Pons (tissue), 1 donor: ENCODE results near the gene CSNK1E.

Experiments used
- DNase-seq: peaks from one replicate; pipeline ENCODE4 v3.0.0-alpha.2; 2016; ENCODE audit warnings: low spot score

CSNK1E gene

GRCh38 chr22:38273135-38273826 is 44.0 kb downstream of the CSNK1E start:
- DNase-seq: peak; percentile 93

GRCh38 chr22:38272373-38273134 is 44.7 kb downstream of the CSNK1E start, which contains the start of gene TMEM184B:
Gene TMEM184B, minus strand, starts transcription at chr22:38273010. Its CDS starts 25,049 bp downstream, at chr22:38247961.
- peak; percentile 80 for DNase-seq

GRCh38 chr22:38271927-38272372 is 45.3 kb downstream of the CSNK1E start:
- DNase-seq: peak; percentile 33

- no peak for DNase-seq
Measured at GRCh38 chr22:38271101-38271500, 46.1 kb downstream of the CSNK1E start.

- peak; percentile 81 for DNase-seq
Measured at GRCh38 chr22:38270091-38270992, 46.9 kb downstream of the CSNK1E start.

GRCh38 chr22:38269466-38269865 is 47.8 kb downstream of the CSNK1E start:
- no peak for DNase-seq

GRCh38 chr22:38267086-38267485 is 50.1 kb downstream of the CSNK1E start:
- peak; percentile 48 for DNase-seq

GRCh38 chr22:38266120-38266519 is 51.1 kb downstream of the CSNK1E start:
- no peak for DNase-seq

- DNase-seq: no peak
Measured at GRCh38 chr22:38264322-38264843, 52.9 kb downstream of the CSNK1E start.

- peak; percentile 79 for DNase-seq
Measured at GRCh38 chr22:38262051-38262795, 55.0 kb downstream of the CSNK1E start.

GRCh38 chr22:38260761-38261681 is 56.2 kb downstream of the CSNK1E start:
- DNase-seq: peak; percentile 37

- peak; percentile 23 for DNase-seq
Measured at GRCh38 chr22:38259370-38259769, 57.9 kb downstream of the CSNK1E start.

GRCh38 chr22:38258895-38259294 is 58.3 kb downstream of the CSNK1E start:
- DNase-seq: no peak

GRCh38 chr22:38257650-38258250 is 59.5 kb downstream of the CSNK1E start:
- no peak for DNase-seq

- peak; percentile 32 for DNase-seq
Measured at GRCh38 chr22:38257181-38257580, 60.1 kb downstream of the CSNK1E start.

GRCh38 chr22:38255697-38256096 is 61.5 kb downstream of the CSNK1E start:
- DNase-seq: no peak

- no peak for DNase-seq
Measured at GRCh38 chr22:38251341-38251692, 65.9 kb downstream of the CSNK1E start.

- DNase-seq: no peak
Measured at GRCh38 chr22:38250643-38251340, 66.4 kb downstream of the CSNK1E start.
